ENCODE data around the gene IZUMO2.

IZUMO2 gene

DNA sequence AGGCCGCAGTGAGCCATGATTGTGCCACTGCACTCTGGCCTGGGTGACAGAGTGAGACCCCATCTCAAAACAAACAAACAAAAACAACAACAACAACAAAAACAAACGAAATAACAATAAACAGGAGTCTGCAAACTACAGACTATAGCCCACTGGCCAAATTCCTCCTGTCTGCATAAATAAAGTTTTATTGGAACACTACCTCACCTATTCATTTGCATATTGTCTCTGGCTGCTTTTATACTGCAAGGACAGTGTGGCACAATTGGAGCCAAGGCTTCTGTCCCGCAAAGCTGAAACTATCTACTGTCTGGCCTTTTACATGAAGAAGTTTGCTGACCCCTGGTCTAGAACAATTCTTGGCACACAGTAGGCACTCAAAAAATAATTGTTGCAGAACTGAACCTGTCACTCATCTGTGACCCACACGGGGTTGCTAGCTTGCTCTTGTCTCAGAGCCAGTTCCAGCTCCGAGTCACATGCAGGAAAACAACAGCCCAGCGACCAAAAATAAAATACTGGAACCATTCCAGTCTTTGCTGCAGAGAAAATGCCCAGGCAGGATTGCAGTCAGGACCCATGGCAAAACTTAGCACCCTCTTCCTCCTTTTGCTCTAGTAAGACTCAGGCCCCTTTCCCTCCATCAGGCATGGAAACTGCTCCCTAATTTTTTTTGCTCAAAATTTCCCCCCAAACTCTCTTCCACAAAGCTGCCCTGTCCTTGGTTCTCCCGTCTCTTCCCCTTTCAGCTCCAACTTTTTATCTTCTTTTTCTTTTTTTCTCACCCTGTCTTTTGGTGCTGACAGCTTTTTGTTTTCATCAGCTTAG lies 35.6 kb upstream of the IZUMO2 start:
- Histone ChIP-seq H3K9me3 (ENCODE audit: control insufficient read depth, insufficient read depth, low read length) (no peaks in the 10 kb centered on the region), H3K36me3 (ENCODE audit: control insufficient read depth, insufficient read depth, low read length) (no peaks in the 10 kb centered on the region), H3K27me3 (ENCODE audit: control insufficient read depth, insufficient read depth, low read length) (peaks cover 23% of the 10 kb centered on the region), H3K4me3 (ENCODE audit: low read depth, low read length) (no peak overlapping the region), H3K4me1 (ENCODE audit: control insufficient read depth, insufficient read depth, low read length) (no peaks in the 10 kb centered on the region), H3K9ac (ENCODE audit: low read depth, low read length) (no peak overlapping the region)

DNA sequence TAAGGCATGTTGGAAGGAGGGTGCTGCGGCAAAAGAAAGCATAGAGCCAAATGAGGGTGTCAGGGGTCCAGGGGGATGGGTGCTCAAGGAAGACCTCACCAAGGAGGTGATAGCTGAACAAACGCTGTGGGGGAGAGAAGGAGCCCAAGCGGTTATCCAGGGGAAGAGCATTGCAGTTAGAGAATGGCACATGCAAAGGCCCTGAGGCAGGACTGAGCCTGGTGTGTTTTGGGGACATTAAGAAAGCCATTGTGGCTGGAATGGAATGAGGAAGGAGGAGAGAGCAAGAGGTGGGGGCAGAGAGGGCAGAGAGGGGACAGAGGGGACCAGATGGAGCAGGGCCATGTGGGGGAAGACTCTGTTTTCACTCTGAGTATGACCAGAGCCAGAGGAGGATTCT lies 34.3 kb upstream of the IZUMO2 start:
- Histone ChIP-seq H3K36me3 (ENCODE audit: control insufficient read depth, insufficient read depth, low read length) (no peaks in the 10 kb centered on the region), H3K27me3 (ENCODE audit: control insufficient read depth, insufficient read depth, low read length) (peaks cover 17% of the 10 kb centered on the region), H3K9me3 (ENCODE audit: control insufficient read depth, insufficient read depth, low read length) (no peaks in the 10 kb centered on the region), H3K4me1 (ENCODE audit: control insufficient read depth, insufficient read depth, low read length) (no peaks in the 10 kb centered on the region), H3K4me3 (ENCODE audit: low read depth, low read length) (no peak overlapping the region), H3K9ac (ENCODE audit: low read depth, low read length) (no peak overlapping the region)

DNA sequence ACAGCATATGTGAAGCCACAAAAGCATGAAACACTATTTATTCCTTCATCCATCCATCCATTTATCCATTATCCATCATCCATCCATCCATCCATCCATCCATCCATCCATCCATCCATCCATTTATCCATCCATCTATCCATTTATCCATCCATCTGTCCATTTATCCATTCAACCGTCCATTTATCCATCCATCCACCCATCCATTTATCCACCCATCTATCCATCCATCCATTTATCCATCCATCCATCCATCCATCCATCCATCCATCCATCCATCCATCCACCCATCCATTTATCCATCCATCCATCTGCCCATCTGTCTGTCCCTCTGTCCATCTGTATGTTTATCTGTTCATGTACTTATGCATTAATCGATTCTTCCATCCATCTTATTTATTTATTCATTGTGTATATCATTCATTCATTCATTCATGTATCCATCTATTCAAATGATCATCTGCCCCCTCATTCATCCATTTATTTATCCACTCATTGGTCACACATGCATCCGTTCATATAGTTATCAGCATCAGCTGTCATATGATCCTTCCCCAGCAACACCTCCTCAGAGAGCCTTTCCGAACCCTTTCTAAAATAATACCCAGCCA lies 33.3 kb upstream of the IZUMO2 start:
- peaks cover 13% of the 10 kb centered on the region for H3K27me3 ChIP-seq (ENCODE audit: control insufficient read depth, insufficient read depth, low read length)
- H3K36me3 ChIP-seq (ENCODE audit: control insufficient read depth, insufficient read depth, low read length), result no peaks in the 10 kb centered on the region
- no peaks in the 10 kb centered on the region for H3K4me1 ChIP-seq (ENCODE audit: control insufficient read depth, insufficient read depth, low read length)
- no peak overlapping the region for H3K9ac ChIP-seq (ENCODE audit: low read depth, low read length)
- H3K4me3 ChIP-seq (ENCODE audit: low read depth, low read length), result no peak overlapping the region
- no peaks in the 10 kb centered on the region for H3K9me3 ChIP-seq (ENCODE audit: control insufficient read depth, insufficient read depth, low read length)

DNA sequence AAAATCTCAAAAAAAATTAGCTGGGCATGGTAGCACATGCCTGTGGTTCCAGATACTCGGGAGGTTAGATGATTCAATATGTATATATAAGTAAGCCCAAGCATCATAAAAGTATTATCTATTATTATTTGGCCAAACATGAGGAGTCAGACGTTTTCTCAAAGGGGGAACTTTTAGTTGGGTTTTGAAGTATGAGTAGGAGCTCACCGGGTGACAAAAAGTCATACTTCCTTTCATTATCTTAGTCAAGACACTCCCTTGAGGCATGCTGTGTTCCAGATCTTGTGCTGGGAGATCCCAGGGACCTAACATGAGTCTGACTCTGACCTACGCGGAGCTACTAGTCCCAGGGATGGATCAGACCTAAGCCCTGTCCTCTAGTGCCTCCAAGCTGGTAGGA lies 32.1 kb upstream of the IZUMO2 start:
- Histone ChIP-seq H3K27me3 (ENCODE audit: control insufficient read depth, insufficient read depth, low read length) (peaks cover 7% of the 10 kb centered on the region), H3K4me3 (ENCODE audit: low read depth, low read length) (no peak overlapping the region), H3K9ac (ENCODE audit: low read depth, low read length) (no peak overlapping the region), H3K4me1 (ENCODE audit: control insufficient read depth, insufficient read depth, low read length) (no peaks in the 10 kb centered on the region), H3K36me3 (ENCODE audit: control insufficient read depth, insufficient read depth, low read length) (no peaks in the 10 kb centered on the region), H3K9me3 (ENCODE audit: control insufficient read depth, insufficient read depth, low read length) (no peaks in the 10 kb centered on the region)

DNA sequence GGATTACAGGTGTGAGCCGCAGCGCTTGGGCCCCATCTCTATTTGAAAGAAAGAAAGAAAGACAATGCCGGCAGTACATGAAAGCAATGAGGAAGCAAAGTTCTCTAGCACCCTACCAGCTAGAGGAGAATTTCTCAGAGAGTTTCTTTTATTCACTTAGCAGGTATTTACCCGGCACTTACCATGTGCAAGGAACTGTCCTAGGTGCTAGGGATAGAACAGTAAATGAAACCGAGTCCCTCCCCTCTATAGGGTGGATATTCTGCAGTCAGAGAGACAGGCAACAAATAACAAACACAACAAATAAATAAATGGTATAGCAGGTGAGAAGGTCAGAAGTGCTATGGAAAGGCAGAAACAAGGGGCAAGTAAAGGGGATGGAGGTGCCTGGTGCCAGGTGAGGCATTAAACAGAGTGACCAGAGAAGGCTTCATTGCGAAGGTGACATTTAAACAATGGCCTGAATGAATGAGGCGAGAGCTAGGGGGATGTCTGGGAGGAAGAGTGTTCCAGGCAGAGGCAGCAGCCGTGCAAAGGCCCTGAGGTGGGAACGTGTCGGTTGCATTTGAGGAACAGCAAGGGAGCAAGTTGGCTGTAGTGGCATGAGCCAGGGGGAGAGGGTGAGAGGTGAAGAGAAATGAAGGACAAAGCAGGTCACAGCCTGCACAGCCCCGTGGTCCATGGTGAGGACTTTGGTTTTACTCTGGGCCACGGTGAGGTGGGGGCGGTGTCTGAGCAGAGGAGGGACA lies 29.6 kb upstream of the IZUMO2 start:
- Histone ChIP-seq H3K27me3 (ENCODE audit: control insufficient read depth, insufficient read depth, low read length) (peaks cover 4% of the 10 kb centered on the region), H3K9me3 (ENCODE audit: control insufficient read depth, insufficient read depth, low read length) (no peaks in the 10 kb centered on the region), H3K4me1 (ENCODE audit: control insufficient read depth, insufficient read depth, low read length) (no peaks in the 10 kb centered on the region), H3K9ac (ENCODE audit: low read depth, low read length) (no peak overlapping the region), H3K4me3 (ENCODE audit: low read depth, low read length) (no peak overlapping the region), H3K36me3 (ENCODE audit: control insufficient read depth, insufficient read depth, low read length) (no peaks in the 10 kb centered on the region)

DNA sequence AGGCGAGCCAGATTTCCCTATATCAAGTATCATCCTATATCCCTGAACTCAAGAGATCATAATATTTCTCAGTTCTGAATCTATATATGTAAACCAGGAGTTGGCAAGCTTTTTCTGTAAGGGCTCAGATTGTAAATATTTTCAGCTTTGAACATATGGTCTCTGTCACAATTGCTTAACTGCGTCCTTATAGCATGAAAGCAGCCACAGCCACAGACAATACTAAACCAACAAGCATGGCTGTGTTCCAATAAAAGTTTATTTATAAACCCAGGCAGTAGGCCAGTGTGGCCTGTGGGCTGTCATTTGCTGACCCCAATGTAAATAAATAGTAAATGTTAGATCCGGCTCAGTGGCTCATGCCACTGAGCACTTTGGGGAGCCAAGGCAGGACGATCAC lies 28.1 kb upstream of the IZUMO2 start:
- H3K4me3 ChIP-seq (ENCODE audit: low read depth, low read length), result no peak overlapping the region
- H3K27me3 ChIP-seq (ENCODE audit: control insufficient read depth, insufficient read depth, low read length), result peaks cover 4% of the 10 kb centered on the region
- no peaks in the 10 kb centered on the region for H3K9me3 ChIP-seq (ENCODE audit: control insufficient read depth, insufficient read depth, low read length)
- no peaks in the 10 kb centered on the region for H3K4me1 ChIP-seq (ENCODE audit: control insufficient read depth, insufficient read depth, low read length)
- H3K9ac ChIP-seq (ENCODE audit: low read depth, low read length), result no peak overlapping the region
- H3K36me3 ChIP-seq (ENCODE audit: control insufficient read depth, insufficient read depth, low read length), result no peaks in the 10 kb centered on the region

DNA sequence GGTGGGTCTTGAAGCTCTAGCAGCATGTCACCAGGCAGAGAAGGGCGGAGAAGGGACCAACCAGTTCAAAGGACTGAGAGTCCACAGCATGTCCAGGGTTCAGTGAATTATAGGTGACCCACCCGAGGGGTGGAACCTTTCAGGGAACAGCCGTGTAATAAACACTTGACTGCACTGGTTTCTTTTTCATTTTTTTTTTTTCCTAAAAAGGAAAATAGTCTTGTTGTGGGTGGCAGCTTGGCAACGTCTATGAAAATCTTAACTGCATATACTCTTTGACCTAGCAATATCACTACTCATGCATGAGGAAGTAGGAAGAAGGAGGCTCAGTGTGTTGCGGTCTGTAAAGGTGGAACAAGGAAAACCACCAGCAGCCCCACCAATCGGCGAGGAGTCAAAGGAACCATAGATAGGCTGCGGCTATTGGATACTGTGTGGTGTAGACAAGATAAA lies 27.4 kb upstream of the IZUMO2 start:
- peaks cover 3% of the 10 kb centered on the region for H3K27me3 ChIP-seq (ENCODE audit: control insufficient read depth, insufficient read depth, low read length)
- no peak overlapping the region for H3K4me3 ChIP-seq (ENCODE audit: low read depth, low read length)
- H3K4me1 ChIP-seq (ENCODE audit: control insufficient read depth, insufficient read depth, low read length), result no peaks in the 10 kb centered on the region
- H3K9me3 ChIP-seq (ENCODE audit: control insufficient read depth, insufficient read depth, low read length), result no peaks in the 10 kb centered on the region
- H3K9ac ChIP-seq (ENCODE audit: low read depth, low read length), result no peak overlapping the region
- H3K36me3 ChIP-seq (ENCODE audit: control insufficient read depth, insufficient read depth, low read length), result no peaks in the 10 kb centered on the region

DNA sequence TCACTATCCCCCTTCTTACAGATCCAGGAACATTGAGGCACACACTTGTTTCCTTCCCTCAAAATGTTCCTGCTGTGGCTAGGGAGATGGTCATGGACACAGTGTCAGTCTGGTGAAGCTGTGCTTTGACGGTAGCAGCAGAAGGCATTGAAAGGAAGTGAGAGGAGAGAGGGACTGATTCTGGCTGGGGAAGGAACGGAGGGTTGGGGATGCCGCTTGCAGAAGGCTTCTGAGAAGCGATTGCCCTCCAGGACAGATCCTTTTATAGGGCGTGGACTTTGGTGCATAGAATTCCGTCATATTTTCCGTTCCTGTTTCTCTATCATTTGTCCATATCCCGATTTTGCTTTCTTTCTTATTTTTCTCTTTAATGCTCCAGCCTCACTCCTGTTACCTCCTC lies 26.2 kb upstream of the IZUMO2 start:
- H3K9ac ChIP-seq (ENCODE audit: low read depth, low read length), result no peak overlapping the region
- H3K27me3 ChIP-seq (ENCODE audit: control insufficient read depth, insufficient read depth, low read length), result no peaks in the 10 kb centered on the region
- H3K36me3 ChIP-seq (ENCODE audit: control insufficient read depth, insufficient read depth, low read length), result no peaks in the 10 kb centered on the region
- no peaks in the 10 kb centered on the region for H3K4me1 ChIP-seq (ENCODE audit: control insufficient read depth, insufficient read depth, low read length)
- H3K4me3 ChIP-seq (ENCODE audit: low read depth, low read length), result no peak overlapping the region
- H3K9me3 ChIP-seq (ENCODE audit: control insufficient read depth, insufficient read depth, low read length), result no peaks in the 10 kb centered on the region

DNA sequence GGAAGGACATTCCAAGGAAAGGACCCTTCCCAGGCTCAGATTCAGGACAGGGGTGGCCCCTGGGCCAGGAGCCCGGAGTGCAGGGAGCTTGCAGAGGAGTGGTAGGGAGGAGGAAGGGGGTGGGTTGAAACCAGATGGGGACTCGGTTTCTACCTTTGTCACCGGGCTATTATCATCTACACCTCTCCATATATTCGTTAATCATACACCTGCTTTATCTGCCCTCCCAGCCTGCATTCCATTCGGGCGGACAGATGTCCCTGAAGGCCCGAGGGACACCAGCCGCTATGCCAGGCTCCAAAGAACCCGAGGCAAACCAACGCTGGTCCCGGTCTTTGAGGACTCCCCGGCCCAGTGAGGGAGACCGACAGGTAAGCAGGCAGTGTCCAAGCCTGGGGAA lies 24.9 kb upstream of the IZUMO2 start:
- no peak overlapping the region for H3K4me3 ChIP-seq (ENCODE audit: low read depth, low read length)
- H3K9me3 ChIP-seq (ENCODE audit: control insufficient read depth, insufficient read depth, low read length), result no peaks in the 10 kb centered on the region
- H3K27me3 ChIP-seq (ENCODE audit: control insufficient read depth, insufficient read depth, low read length), result no peaks in the 10 kb centered on the region
- no peaks in the 10 kb centered on the region for H3K36me3 ChIP-seq (ENCODE audit: control insufficient read depth, insufficient read depth, low read length)
- no peak overlapping the region for H3K9ac ChIP-seq (ENCODE audit: low read depth, low read length)
- no peaks in the 10 kb centered on the region for H3K4me1 ChIP-seq (ENCODE audit: control insufficient read depth, insufficient read depth, low read length)

DNA sequence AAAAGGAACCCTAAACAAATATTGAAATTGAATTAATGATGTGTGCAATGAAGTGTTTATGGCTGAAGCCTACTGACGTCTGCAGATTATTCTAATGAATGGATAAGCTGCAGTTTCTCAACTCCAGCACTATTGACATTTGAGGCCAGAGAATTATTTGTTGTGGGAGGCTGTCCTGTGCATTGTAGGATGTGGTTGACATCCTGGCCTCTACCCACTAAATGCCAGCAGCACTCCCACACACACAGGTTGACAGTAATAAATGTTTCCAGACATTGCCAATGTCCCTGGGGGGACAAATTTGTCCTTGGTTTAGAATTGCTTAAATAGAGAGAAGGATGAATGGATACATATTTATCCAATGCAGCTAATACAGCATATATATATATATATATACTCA lies 21.1 kb upstream of the IZUMO2 start:
- no peaks in the 10 kb centered on the region for H3K27me3 ChIP-seq (ENCODE audit: control insufficient read depth, insufficient read depth, low read length)
- H3K9me3 ChIP-seq (ENCODE audit: control insufficient read depth, insufficient read depth, low read length), result no peaks in the 10 kb centered on the region
- H3K4me1 ChIP-seq (ENCODE audit: control insufficient read depth, insufficient read depth, low read length), result no peaks in the 10 kb centered on the region
- H3K4me3 ChIP-seq (ENCODE audit: low read depth, low read length), result no peak overlapping the region
- H3K36me3 ChIP-seq (ENCODE audit: control insufficient read depth, insufficient read depth, low read length), result no peaks in the 10 kb centered on the region
- no peak overlapping the region for H3K9ac ChIP-seq (ENCODE audit: low read depth, low read length)

DNA sequence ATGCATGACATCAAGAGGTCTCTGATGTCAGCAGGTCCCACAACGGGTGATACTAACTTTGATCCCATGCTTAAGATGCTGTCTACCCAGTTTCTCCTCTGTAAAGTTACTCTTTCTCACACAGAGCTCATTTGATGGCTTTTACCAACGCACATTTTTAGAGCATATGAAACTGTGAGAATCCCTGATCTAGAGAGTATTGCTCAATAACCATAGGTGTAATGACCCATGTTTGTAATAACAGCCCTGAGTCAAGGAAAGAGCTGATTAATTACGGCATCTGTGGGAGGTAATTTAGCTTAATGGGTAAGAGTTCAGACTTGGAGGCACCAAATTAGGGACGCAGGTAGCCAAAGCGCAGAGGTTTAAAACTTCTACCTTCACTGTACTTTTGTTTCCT lies 18.0 kb upstream of the IZUMO2 start:
- H3K9me3 ChIP-seq (ENCODE audit: control insufficient read depth, insufficient read depth, low read length), result no peaks in the 10 kb centered on the region
- no peaks in the 10 kb centered on the region for H3K36me3 ChIP-seq (ENCODE audit: control insufficient read depth, insufficient read depth, low read length)
- no peaks in the 10 kb centered on the region for H3K27me3 ChIP-seq (ENCODE audit: control insufficient read depth, insufficient read depth, low read length)
- no peak overlapping the region for H3K9ac ChIP-seq (ENCODE audit: low read depth, low read length)
- H3K4me3 ChIP-seq (ENCODE audit: low read depth, low read length), result no peak overlapping the region
- H3K4me1 ChIP-seq (ENCODE audit: control insufficient read depth, insufficient read depth, low read length), result peaks cover 5% of the 10 kb centered on the region
